Measurements from ENCODE around the gene DCAF7.

Gene DCAF7

GRCh38 chr17:63557416-63557815 lies 7.1 kb downstream of the DCAF7 start:
- peaks cover 44% of the 10 kb centered on the region for H4K20me1 ChIP-seq (ENCODE audit: control insufficient read depth, insufficient read depth, low read depth, low read length)

GRCh38 chr17:63558441-63558840 lies 8.2 kb downstream of the DCAF7 start:
- Histone ChIP-seq H4K20me1 (ENCODE audit: control insufficient read depth, insufficient read depth, low read depth, low read length) (peaks cover 34% of the 10 kb centered on the region), H3K9me3 (ENCODE audit: control insufficient read depth, insufficient read depth, low read length) (no peaks in the 10 kb centered on the region)

More at GRCh38 chr17:63557416-63557815, 7.1 kb downstream of the DCAF7 start:
- no peak for TF ChIP-seq EZH2phosphoT487 (IDR thresholded peaks at IDR 0.05; ENCODE audit: borderline replicate concordance, low read length)
- TF ChIP-seq CTCF (IDR thresholded peaks at IDR 0.05; ENCODE audit: low read depth, low read length, poor library complexity, severe bottlenecking): no peak
- H3K9me3 ChIP-seq (ENCODE audit: control insufficient read depth, insufficient read depth, low read length): no peaks in the 10 kb centered on the region
- H3K4me3 ChIP-seq (ENCODE audit: low read length): no peak overlapping the region
- peaks cover 97% of the 10 kb centered on the region for H3K79me2 ChIP-seq (ENCODE audit: control insufficient read depth, low read length)
- no peak overlapping the region for H3K27ac ChIP-seq (ENCODE audit: low read depth, low read length)
- no peaks in the 10 kb centered on the region for H3K27me3 ChIP-seq (ENCODE audit: control insufficient read depth, low read length)
- H3K9me2 ChIP-seq (replicated peaks; ENCODE audit: control insufficient read depth, low read length): no peaks in the 10 kb centered on the region
- no peak overlapping the region for H3K4me2 ChIP-seq (ENCODE audit: low read length)
- peaks cover 26% of the 10 kb centered on the region for H3K36me3 ChIP-seq (ENCODE audit: control insufficient read depth, low read length)
- peaks cover 10% of the 10 kb centered on the region for H3K4me1 ChIP-seq (ENCODE audit: control insufficient read depth, low read length)
- peaks cover 3% of the 10 kb centered on the region; the same call in 1 of the 2 replicates for H3F3A ChIP-seq (ENCODE audit: control insufficient read depth, insufficient read depth)

GRCh38 chr17:63561819-63562218 lies 11.5 kb downstream of the DCAF7 start:
- Histone ChIP-seq H3K9me2 (replicated peaks; ENCODE audit: control insufficient read depth, low read length) (no peaks in the 10 kb centered on the region), H3K27me3 (ENCODE audit: control insufficient read depth, low read length) (no peaks in the 10 kb centered on the region), H3K9me3 (ENCODE audit: control insufficient read depth, insufficient read depth, low read length) (no peaks in the 10 kb centered on the region), H3K27ac (ENCODE audit: low read depth, low read length) (no peak overlapping the region), H3K4me1 (ENCODE audit: control insufficient read depth, low read length) (no peaks in the 10 kb centered on the region), H3K36me3 (ENCODE audit: control insufficient read depth, low read length) (0 out of 2 replicates have a peak, but pooled peaks cover 5% of the 10 kb centered on the region), H3K4me3 (ENCODE audit: low read length) (no peak overlapping the region), H3K4me2 (ENCODE audit: low read length) (no peak overlapping the region), H3F3A (ENCODE audit: control insufficient read depth, insufficient read depth) (peaks cover 3% of the 10 kb centered on the region; the same call in 1 of the 2 replicates), H4K20me1 (ENCODE audit: control insufficient read depth, insufficient read depth, low read depth, low read length) (peaks cover 14% of the 10 kb centered on the region; the same call in 1 of the 2 replicates), H3K79me2 (ENCODE audit: control insufficient read depth, low read length) (peaks cover 91% of the 10 kb centered on the region)
- no peak for TF ChIP-seq CTCF (IDR thresholded peaks at IDR 0.05; ENCODE audit: low read depth, low read length, poor library complexity, severe bottlenecking)

More at GRCh38 chr17:63558441-63558840, 8.2 kb downstream of the DCAF7 start:
- Histone ChIP-seq H3K4me1 (ENCODE audit: control insufficient read depth, low read length) (peaks cover under 1% of the 10 kb centered on the region), H3K27me3 (ENCODE audit: control insufficient read depth, low read length) (no peaks in the 10 kb centered on the region), H3K9me2 (replicated peaks; ENCODE audit: control insufficient read depth, low read length) (no peaks in the 10 kb centered on the region), H3K36me3 (ENCODE audit: control insufficient read depth, low read length) (peaks cover 16% of the 10 kb centered on the region), H3F3A (ENCODE audit: control insufficient read depth, insufficient read depth) (peaks cover 3% of the 10 kb centered on the region; the same call in 1 of the 2 replicates), H3K4me2 (ENCODE audit: low read length) (no peak overlapping the region), H3K27ac (ENCODE audit: low read depth, low read length) (no peak overlapping the region), H3K79me2 (ENCODE audit: control insufficient read depth, low read length) (peaks cover 95% of the 10 kb centered on the region), H3K4me3 (ENCODE audit: low read length) (no peak overlapping the region)
- no peak for TF ChIP-seq EZH2phosphoT487 (IDR thresholded peaks at IDR 0.05; ENCODE audit: borderline replicate concordance, low read length)
- TF ChIP-seq CTCF (IDR thresholded peaks at IDR 0.05; ENCODE audit: low read depth, low read length, poor library complexity, severe bottlenecking): no peak
